Tibial nerve (tissue), 4 donors: ENCODE results near the gene NAP1L1.

ENCODE experiments used
- CTCF ChIP-seq, 5 experiments: fragments of 200-600 bp in 3 of 5; fragments of 450-650 bp in 2 of 5; sonication (generic) in 3 of 5; IDR thresholded peaks; one replicate each; pipeline ENCODE4 v1.5.1; 2016 to 2019; ENCODE audit warnings: antibody characterized with exemption in 5 of 5, mild to moderate bottlenecking in 3 of 5, moderate library complexity in 2 of 5
- EP300 ChIP-seq, 2 donors: sonication (generic); formaldehyde crosslinking; IDR thresholded peaks; one replicate each; pipeline ENCODE4 v1.6.1; 2017; ENCODE audit warnings: antibody characterized with exemption in 2 of 2, mild to moderate bottlenecking in 1 of 2
- POLR2A ChIP-seq, 2 donors: fragments of 450-650 bp; IDR thresholded peaks; one replicate each; pipeline ENCODE4 v1.6.1; 2017; ENCODE audit warnings: antibody characterized with exemption in 2 of 2, mild to moderate bottlenecking in 2 of 2, moderate library complexity in 2 of 2

DNA sequence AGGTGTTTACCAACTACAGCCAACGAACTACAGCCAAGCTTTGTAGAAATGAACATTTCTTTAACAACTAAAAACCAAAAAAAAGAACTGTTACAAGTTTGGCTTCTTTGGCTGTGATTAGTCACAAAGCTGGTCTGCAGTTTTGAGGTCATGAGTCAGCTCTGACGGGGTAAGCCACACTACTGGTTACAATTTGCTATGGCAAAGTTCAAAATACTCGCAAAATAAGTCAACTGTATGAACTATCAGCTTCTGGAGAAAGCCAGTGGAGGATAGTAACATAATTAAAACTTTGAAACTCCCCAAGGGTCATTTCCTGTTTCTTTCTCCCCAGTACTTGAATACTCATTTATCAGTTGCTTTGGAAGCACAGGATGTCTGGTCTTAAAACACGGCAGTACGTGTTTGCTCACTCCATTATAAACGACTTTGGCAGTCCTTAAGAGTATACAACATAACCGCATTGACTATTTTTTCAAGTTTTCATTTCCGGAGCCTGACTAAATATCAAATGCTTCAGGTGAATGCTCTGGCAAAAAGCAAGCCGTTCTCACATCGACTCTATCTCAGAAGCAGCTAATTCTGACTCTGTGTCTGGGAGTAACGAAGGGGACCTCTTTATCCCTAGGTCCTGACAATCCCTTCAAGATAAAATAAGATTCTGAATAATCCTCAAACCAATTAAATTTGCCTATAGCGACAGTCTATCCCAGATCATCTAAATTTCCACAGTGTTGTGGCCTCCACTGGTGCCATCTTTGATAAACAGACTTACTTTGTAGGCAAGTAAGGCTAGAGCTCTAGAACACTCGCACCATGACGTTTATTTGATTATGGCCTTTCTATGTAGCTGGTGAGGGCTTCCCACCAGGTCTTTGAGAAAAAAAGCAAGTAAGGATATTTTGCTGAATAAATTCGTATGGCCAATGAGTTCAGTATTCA is 63.5 kb downstream of the NAP1L1 start:
- TF ChIP-seq CTCF (IDR thresholded peaks at IDR 0.05) (no peak), EP300 (IDR thresholded peaks at IDR 0.05) (no peak), POLR2A (IDR thresholded peaks at IDR 0.05) (no peak)
